Measurements from ENCODE around the gene PRTG. TPM values are rescaled to one million over a fixed set of nuclear protein-coding genes. Genes with fewer than 3 reads are reported as not detected.
"Not testable (repeated sequence)": the region's sequence is repeated elsewhere in the genome, so short reads cannot be mapped to it uniquely, and the experiment has no call there.

The PRTG gene
- total RNA-seq (2014; rRNA removed; shearing (Covaris generic)) = 35.5 and 45.9 TPM in 2 replicates

GRCh38 chr15:55742927-55743728 is at the start of gene PRTG:
PRTG (minus strand) TSS chr15:55743152; CDS start chr15:55742931, 221 bp downstream.
- in situ Hi-C loops (cut with HindIII; ENCODE audit: low sequenced_read_pairs) = no loop called here
- peak; percentile 30 for DNase-seq (ENCODE audit: low spot score)

- DNase-seq (ENCODE audit: low spot score) = no peak
- in situ Hi-C loops (cut with HindIII; ENCODE audit: low sequenced_read_pairs) = no loop called here
Observed at GRCh38 chr15:55791551-55792400, 48.8 kb upstream of the PRTG start.

- in situ Hi-C loops (cut with HindIII; ENCODE audit: low sequenced_read_pairs) = no loop called here
- DNase-seq (ENCODE audit: low spot score) = no peak
Observed at GRCh38 chr15:55789066-55789660, 46.2 kb upstream of the PRTG start.

GRCh38 chr15:55786341-55786740 is 43.4 kb upstream of the PRTG start:
- in situ Hi-C loops (cut with HindIII; ENCODE audit: low sequenced_read_pairs) = no loop called here
- DNase-seq (ENCODE audit: low spot score) = no peak

- DNase-seq (ENCODE audit: low spot score); in situ Hi-C loops (cut with HindIII; ENCODE audit: low sequenced_read_pairs): not testable (repeated sequence)
Observed at GRCh38 chr15:55785593-55785992, 42.6 kb upstream of the PRTG start.

GRCh38 chr15:55784286-55784685 is 41.3 kb upstream of the PRTG start:
- in situ Hi-C loops (cut with HindIII; ENCODE audit: low sequenced_read_pairs) = no loop called here

GRCh38 chr15:55782901-55783300 is 39.9 kb upstream of the PRTG start:
- in situ Hi-C loops (cut with HindIII; ENCODE audit: low sequenced_read_pairs) = no loop called here
- DNase-seq (ENCODE audit: low spot score) = no peak

More at GRCh38 chr15:55784286-55784685, 41.3 kb upstream of the PRTG start:
- no peak for DNase-seq (ENCODE audit: low spot score)

- DNase-seq (ENCODE audit: low spot score) = no peak
- in situ Hi-C loops (cut with HindIII; ENCODE audit: low sequenced_read_pairs) = no loop called here
Observed at GRCh38 chr15:55780292-55780691, 37.3 kb upstream of the PRTG start.

GRCh38 chr15:55778932-55779331 is 36.0 kb upstream of the PRTG start:
- in situ Hi-C loops (cut with HindIII; ENCODE audit: low sequenced_read_pairs) = loop anchor here (10.0 kb wide), 1 partner anchor 124 kb away; no protein-coding TSS in a partner anchor
- DNase-seq (ENCODE audit: low spot score) = no peak

- in situ Hi-C loops (cut with HindIII; ENCODE audit: low sequenced_read_pairs) = loop anchor here (10.0 kb wide), 1 partner anchor 121 kb away; no protein-coding TSS in a partner anchor
- no peak for DNase-seq (ENCODE audit: low spot score)
Observed at GRCh38 chr15:55775316-55775715, 32.4 kb upstream of the PRTG start.

GRCh38 chr15:55774113-55774970 is 31.4 kb upstream of the PRTG start:
- in situ Hi-C loops (cut with HindIII; ENCODE audit: low sequenced_read_pairs) = loop anchor here (10.0 kb wide), 1 partner anchor 120 kb away; no protein-coding TSS in a partner anchor
- DNase-seq (ENCODE audit: low spot score) = peak; percentile 14

- no peak for DNase-seq (ENCODE audit: low spot score)
- in situ Hi-C loops (cut with HindIII; ENCODE audit: low sequenced_read_pairs) = loop anchor here (10.0 kb wide), 1 partner anchor 116 kb away; no protein-coding TSS in a partner anchor
Observed at GRCh38 chr15:55770806-55771205, 27.9 kb upstream of the PRTG start.

- in situ Hi-C loops (cut with HindIII; ENCODE audit: low sequenced_read_pairs) = loop anchor here (10.0 kb wide), 1 partner anchor 115 kb away; no protein-coding TSS in a partner anchor
- DNase-seq (ENCODE audit: low spot score) = no peak
Observed at GRCh38 chr15:55770261-55770660, 27.3 kb upstream of the PRTG start.

- no peak for DNase-seq (ENCODE audit: low spot score)
- in situ Hi-C loops (cut with HindIII; ENCODE audit: low sequenced_read_pairs) = no loop called here
Observed at GRCh38 chr15:55768670-55769185, 25.8 kb upstream of the PRTG start.

GRCh38 chr15:55766676-55767075 is 23.7 kb upstream of the PRTG start:
- in situ Hi-C loops (cut with HindIII; ENCODE audit: low sequenced_read_pairs) = no loop called here
- no peak for DNase-seq (ENCODE audit: low spot score)

GRCh38 chr15:55764398-55764797 is 21.4 kb upstream of the PRTG start:
- in situ Hi-C loops (cut with HindIII; ENCODE audit: low sequenced_read_pairs) = no loop called here
- no peak for DNase-seq (ENCODE audit: low spot score)

GRCh38 chr15:55758580-55758986 is 15.6 kb upstream of the PRTG start:
- DNase-seq (ENCODE audit: low spot score) = no peak
- in situ Hi-C loops (cut with HindIII; ENCODE audit: low sequenced_read_pairs) = no loop called here

- in situ Hi-C loops (cut with HindIII; ENCODE audit: low sequenced_read_pairs) = not testable (repeated sequence)
Observed at GRCh38 chr15:55753433-55753832, 10.5 kb upstream of the PRTG start.

More at GRCh38 chr15:55753433-55753832, 10.5 kb upstream of the PRTG start:
- not testable (repeated sequence) for DNase-seq (ENCODE audit: low spot score)
